GM12878 (cell line): ENCODE measurements around the gene KICS2. TPM values are rescaled to one million over a fixed set of nuclear protein-coding genes. Genes with fewer than 3 reads are reported as not detected.

Experiments
- ATAC-seq: fragments of 200-7000 bp; cut with Tn5 transposase; 3 replicates; pipeline ENCODE4 v1.9.1; 2020; ENCODE audit warnings: mild to moderate bottlenecking, moderate library complexity
- BruUV-seq: library from RNA; stranded (reverse); fragments of 400-500 nt; replicated peaks from 2 replicates; lab custom pipeline; 2021; lab: Mats Ljungman, UMichigan
- CTCF ChIA-PET: fragments of 300-600 bp; sonication (Branson Sonifier 250); formaldehyde crosslinking; extraction: SDS; loops from one replicate; lab custom pipeline; 2021; ENCODE audit warnings: inconsistent platforms; lab: Yijun Ruan, JAX
- POLR2A ChIA-PET: fragments of 350-600 bp; formaldehyde crosslinking; extraction: SDS; loops from one replicate; lab custom pipeline; 2021; ENCODE audit warnings: inconsistent platforms; lab: Charles Lee
- RAD21 ChIA-PET: fragments of 300-600 bp; sonication (Branson Sonifier 250); formaldehyde crosslinking; loops from one replicate; lab custom pipeline; 2023; ENCODE audit warnings: antibody characterized with exemption; ENCODE audit not compliant: unreplicated experiment; lab: Charles Lee
- SMC1A ChIA-PET: fragments of 300-600 bp; sonication (Branson Sonifier 250); formaldehyde crosslinking; loops from one replicate; lab custom pipeline; 2023; ENCODE audit not compliant: unreplicated experiment, uncharacterized antibody; lab: Charles Lee
- DNase-seq: peaks from one replicate; pipeline ENCODE4 v3.0.0-alpha.2; 2011; ENCODE audit warnings: low read depth, low spot score
- FAIRE-seq: peaks from 3 replicates; lab custom pipeline; 2011; peaks lifted over from hg19 to GRCh38; lab: Jason Lieb, UNC
- H2AFZ ChIP-seq: 2 replicates; pipeline ENCODE4 v1.6.0; 2011; ENCODE audit warnings: low read depth, low read length, control low read depth; ENCODE audit not compliant: control insufficient read depth
- H3K27ac ChIP-seq: 2 replicates; pipeline ENCODE4 v1.5.1; 2011; ENCODE audit warnings: control low read depth; ENCODE audit not compliant: control insufficient read depth, insufficient read depth
- H3K27me3 ChIP-seq, 2 experiments: replicated peaks in 1 of 2; 2 replicates each; pipeline versions ENCODE4 v1.6.0 to v1.6.1; 2011; ENCODE audit warnings: low read length in 1 of 2; ENCODE audit not compliant: control insufficient read depth in 2 of 2, insufficient read depth in 2 of 2
- H3K36me3 ChIP-seq, 2 experiments: 2 replicates each; pipeline ENCODE4 v1.5.1; 2011; ENCODE audit warnings: low read length in 1 of 2; ENCODE audit not compliant: control insufficient read depth in 2 of 2, insufficient read depth in 2 of 2
- H3K4me1 ChIP-seq: 2 replicates; pipeline ENCODE4 v1.6.1; 2011; ENCODE audit warnings: mild to moderate bottlenecking, low read length, moderate library complexity, mixed read lengths; ENCODE audit not compliant: control insufficient read depth, insufficient read depth
- H3K4me2 ChIP-seq: 2 replicates; pipeline ENCODE4 v1.6.0; 2011; ENCODE audit warnings: control low read depth; ENCODE audit not compliant: control insufficient read depth, insufficient read depth
- H3K4me3 ChIP-seq: fragments of 200-600 bp; sonication (generic); 2 replicates; pipeline ENCODE4 v1.5.1; 2016
- H3K79me2 ChIP-seq: 2 replicates; pipeline ENCODE4 v1.6.0; 2011; ENCODE audit warnings: low read length; ENCODE audit not compliant: control insufficient read depth, insufficient read depth
- H3K9ac ChIP-seq: 2 replicates; pipeline ENCODE4 v1.8.0; 2011; ENCODE audit warnings: low read length, control low read depth, mixed read lengths; ENCODE audit not compliant: control insufficient read depth, insufficient read depth
- H3K9me3 ChIP-seq: replicated peaks from 3 replicates; pipeline ENCODE4 v1.5.1; 2011; ENCODE audit warnings: mild to moderate bottlenecking, low read length; ENCODE audit not compliant: control insufficient read depth, insufficient read depth
- H4K20me1 ChIP-seq: 2 replicates; pipeline ENCODE4 v1.6.0; 2011; ENCODE audit not compliant: control insufficient read depth, insufficient read depth
- CHD4 ChIP-seq: fragments of 200-600 bp; sonication (generic); IDR thresholded peaks from 2 replicates; pipeline ENCODE4 v1.6.1; 2016; ENCODE audit warnings: mild to moderate bottlenecking
- DPF2 ChIP-seq: fragments of 450-650 bp; IDR thresholded peaks from 2 replicates; pipeline ENCODE4 v1.6.1; 2017; ENCODE audit warnings: mild to moderate bottlenecking
- ETV6 ChIP-seq, 2 experiments: fragments of 450-650 bp in 1 of 2; IDR thresholded peaks in 1 of 2; conservative IDR thresholded peaks in 1 of 2; 2 replicates each; pipeline ENCODE4 v1.6.1; 2014; ENCODE audit warnings: antibody characterized with exemption in 1 of 2, borderline replicate concordance in 1 of 2, low read depth in 1 of 2, mild to moderate bottlenecking in 1 of 2, moderate library complexity in 1 of 2
- EZH2 ChIP-seq: IDR thresholded peaks from 2 replicates; pipeline ENCODE4 v1.6.1; 2012; ENCODE audit warnings: low read depth, mild to moderate bottlenecking, control low read depth, inconsistent platforms, low read length, borderline replicate concordance; ENCODE audit not compliant: control insufficient read depth
- IRF5 ChIP-seq: fragments of 450-650 bp; IDR thresholded peaks from 2 replicates; pipeline ENCODE4 v1.6.1; 2017; ENCODE audit warnings: borderline replicate concordance
- LARP7 ChIP-seq: fragments of 450-650 bp; IDR thresholded peaks from 2 replicates; pipeline ENCODE4 v1.6.1; 2017; ENCODE audit warnings: mild to moderate bottlenecking
- SMAD1 ChIP-seq: fragments of 450-650 bp; IDR thresholded peaks from 2 replicates; pipeline ENCODE4 v1.6.1; 2018; ENCODE audit warnings: mild to moderate bottlenecking, low read depth; ENCODE audit not compliant: partially characterized antibody
- WGBS: methylation state at CpG from one replicate; pipeline ENCODE4 v1.1.6; 2016; ENCODE audit warnings: low lambda C conversion rate; ENCODE audit not compliant: insufficient replicate concordance, insufficient coverage; ENCODE audit errors: missing lambda C conversion rate; 5-methylcytosine and 5-hydroxymethylcytosine counted together
- in situ Hi-C: fragments of 300-500 bp; cut with MboI; formaldehyde crosslinking; loops from 9 replicates; pipeline ENCODE4 v1.14.3; 2018; ENCODE audit warnings: mixed read lengths
- intact Hi-C: fragments of 100-400 bp; cut with micrococcal nuclease; formaldehyde crosslinking; loops from one replicate; pipeline ENCODE4 v1.14.2; 2022; ENCODE audit not compliant: unreplicated experiment
- polyA plus RNA-seq, 11 experiments: library from polyadenylated mRNA; depleted of rRNA in 4 of 11; unstranded in 6 of 11; stranded (reverse) in 5 of 11; fragments of >200 nt; fragmentation: Nextera tagmentation in 4 of 11; fragmentation: Illumina TruSeq in 1 of 11; extraction: Ambion mirVana in 4 of 11; extraction: Trizol in 1 of 11; gene quantifications; 1 replicate in 1 of 11; 2 replicates in 10 of 11; pipeline versions ENCODE4 v1.2.1 to v1.2.3, GENCODE V29; 2011 to 2016; ENCODE audit warnings: inconsistent platforms in 2 of 11, missing spikeins in 2 of 11, low read depth in 1 of 11
- total RNA-seq, 4 experiments: library from RNA; depleted of rRNA in 3 of 4; stranded (reverse); fragments of >200 nt in 3 of 4; fragmentation: Illumina TruSeq in 1 of 4; extraction: Trizol in 1 of 4; gene quantifications; 2 replicates each; pipeline versions ENCODE4 v1.2.1 to v1.2.3, GENCODE V29; 2013 to 2021

Gene KICS2
- total and polyA plus RNA-seq, 10 of the 15 experiments (the other 5 are each of a cell fraction or from before 2014, with no cell fraction given) = 3.9 to 13.1 (median 9.5) TPM

- Histone ChIP-seq H4K20me1 (no peaks in the 10 kb centered on the region), H2AFZ (no peak overlapping the region), H3K4me3 (no peak overlapping the region), H3K4me2 (no peak overlapping the region), H3K9me3 (no peaks in the 10 kb centered on the region), H3K9ac (no peak overlapping the region), H3K4me1 (no peaks in the 10 kb centered on the region), H3K36me3 (no peaks in the 10 kb centered on the region; a peak in 1 of 4 replicates), H3K27me3 (no peaks in the 10 kb centered on the region), H3K27ac (no peak overlapping the region), H3K79me2 (no peaks in the 10 kb centered on the region)
- TF ChIP-seq SMAD1 = no peak
- TF ChIP-seq EZH2 = no peak
- TF ChIP-seq ETV6 (conservative IDR thresholded peaks at IDR 0.05 in 1 of 2, IDR thresholded peaks at IDR 0.05 in 1 of 2; ENCODE audit: borderline replicate concordance in 1 of 2, low read depth in 1 of 2) = no peak
- TF ChIP-seq LARP7 = no peak
- no peak for TF ChIP-seq CHD4
- no peak for TF ChIP-seq DPF2
- no peak for TF ChIP-seq IRF5
- no peak for ATAC-seq
- intact Hi-C loops (no loop called here), in situ Hi-C loops (no loop called here)
- ChIA-PET SMC1A (interaction anchor here (1.5 kb wide), 1 partner anchor 19 kb away, joined by 4 read pairs; no protein-coding TSS in a partner anchor), POLR2A (no interaction called here), CTCF (interaction anchor here (1.5 kb wide), 1 partner anchor 15 kb away, joined by 4 read pairs; no protein-coding TSS in a partner anchor), RAD21 (no interaction called here)
- no peak for DNase-seq
- WGBS = 58% methylated on average over 7 of the region's 7 CpGs
- no TSS peak for BruUV-seq
- FAIRE-seq = no peak
These were observed 18.3 kb downstream of the KICS2 start for GRCh38 chr12:64203775-64204174.
